CD4-positive, alpha-beta T cell (primary cell): ENCODE measurements around the gene ANTXR1. TPM values are rescaled to one million over a fixed set of nuclear protein-coding genes. Genes with fewer than 3 reads are reported as not detected.

Source experiments
- ATAC-seq: fragments of 200-7000 bp; cut with Tn5 transposase; one replicate; pipeline ENCODE4 v1.10.0; 2022; ENCODE audit warnings: mild to moderate bottlenecking; ENCODE audit not compliant: poor library complexity
- CTCF ChIA-PET: fragments of 350-600 bp; sonication (Branson Sonifier 250); formaldehyde crosslinking; loops from one replicate; lab custom pipeline; 2021; ENCODE audit warnings: antibody characterized with exemption, inconsistent platforms; lab: Charles Lee
- POLR2A ChIA-PET: fragments of 350-600 bp; sonication (Branson Sonifier 250); formaldehyde crosslinking; loops from one replicate; lab custom pipeline; 2021; ENCODE audit warnings: antibody characterized with exemption, inconsistent platforms; lab: Charles Lee
- DNase-seq, 14 experiments: peaks; one replicate each; pipeline ENCODE4 v3.0.0-alpha.2; 2013 to 2020; ENCODE audit warnings: mixed read lengths in 2 of 14
- H3K27ac ChIP-seq, 2 donors: one replicate each; pipeline versions ENCODE4 v1.5.1 to v1.7.0; 2013; ENCODE audit warnings: low read length in 2 of 2, low read depth in 1 of 2, mild to moderate bottlenecking in 1 of 2
- H3K27me3 ChIP-seq, 2 experiments: 1 replicate in 1 of 2; 2 replicates in 1 of 2; pipeline versions ENCODE4 v1.6.1 to v1.7.0; 2013; ENCODE audit warnings: low read length in 2 of 2, control low read depth in 1 of 2, mild to moderate bottlenecking in 1 of 2, moderate library complexity in 1 of 2; ENCODE audit not compliant: insufficient read depth in 2 of 2, control insufficient read depth in 1 of 2
- H3K36me3 ChIP-seq: one replicate; pipeline ENCODE4 v1.6.1; 2013; ENCODE audit warnings: low read length, control low read depth; ENCODE audit not compliant: insufficient read depth
- H3K4me1 ChIP-seq: one replicate; pipeline ENCODE4 v1.6.1; 2013; ENCODE audit warnings: low read length, control low read depth; ENCODE audit not compliant: insufficient read depth
- H3K4me3 ChIP-seq: one replicate; pipeline ENCODE4 v1.5.1; 2013; ENCODE audit warnings: mild to moderate bottlenecking, low read length, moderate library complexity
- H3K9me3 ChIP-seq, 2 experiments: 1 replicate in 1 of 2; 2 replicates in 1 of 2; pipeline versions ENCODE4 v1.6.1 to v1.7.0; 2013; ENCODE audit warnings: low read length in 2 of 2, mild to moderate bottlenecking in 2 of 2, control low read depth in 1 of 2, moderate library complexity in 1 of 2; ENCODE audit not compliant: control insufficient read depth in 1 of 2, insufficient read depth in 1 of 2
- H3K27ac Mint-ChIP-seq: one replicate; pipeline ENCODE4 v1.8.0; 2020; ENCODE audit warnings: mixed read lengths
- H3K27me3 Mint-ChIP-seq: one replicate; pipeline ENCODE4 v1.8.0; 2021; ENCODE audit warnings: mixed read lengths
- H3K36me3 Mint-ChIP-seq: one replicate; pipeline ENCODE4 v1.8.0; 2021; ENCODE audit warnings: low read depth, mixed read lengths
- H3K4me1 Mint-ChIP-seq: one replicate; pipeline ENCODE4 v1.8.0; 2021; ENCODE audit warnings: low read depth, mixed read lengths
- H3K4me3 Mint-ChIP-seq: one replicate; pipeline ENCODE4 v1.8.0; 2020; ENCODE audit warnings: mild to moderate bottlenecking, mixed read lengths
- H3K9me3 Mint-ChIP-seq: one replicate; pipeline ENCODE4 v1.8.0; 2020; ENCODE audit warnings: mixed read lengths
- CTCF ChIP-seq: fragments of 200-600 bp; IDR thresholded peaks from one replicate; pipeline ENCODE4 v1.8.0; 2022; ENCODE audit warnings: antibody characterized with exemption, mild to moderate bottlenecking
- intact Hi-C, 2 experiments: fragments of 100-400 bp; cut with DNase I in 1 of 2; cut with micrococcal nuclease in 1 of 2; formaldehyde crosslinking; loops; one replicate each; pipeline versions ENCODE4 v1.15.1 to v1.9.0; 2023 to 2025; cut with DNase I, micrococcal nuclease
- total RNA-seq, 174 experiments: library from RNA in 2 of 174; stranded (reverse) in 2 of 174; gene quantifications; one replicate each; pipeline ENCODE4 v1.2.3 and lab custom pipeline; 2021 to 2026

Gene ANTXR1
- total RNA-seq, 2 experiments from 2014 or later = not detected

GRCh38 chr2:69018678-69019095 lies 5.7 kb downstream of the ANTXR1 start:
- H3K27me3 Mint-ChIP-seq = peaks cover 72% of the 10 kb centered on the region
- no peak overlapping the region for H3K4me3 ChIP-seq
- peaks cover 7% of the 10 kb centered on the region for H3K4me1 ChIP-seq
- CTCF ChIA-PET = no interaction called here
- H3K9me3 Mint-ChIP-seq = no peaks in the 10 kb centered on the region
- H3K27ac Mint-ChIP-seq = no peak overlapping the region
- no peaks in the 10 kb centered on the region for H3K9me3 ChIP-seq
- no peaks in the 10 kb centered on the region for H3K36me3 Mint-ChIP-seq
- POLR2A ChIA-PET = no interaction called here
- TF ChIP-seq CTCF = no peak
- DNase-seq (no peak), ATAC-seq (no peak)
- intact Hi-C loops = no loop called here
- no peak overlapping the region for H3K4me3 Mint-ChIP-seq
- H3K27me3 ChIP-seq = peaks cover 37 to 51% of the 10 kb centered on the region in 2 experiments
- no peak overlapping the region for H3K27ac ChIP-seq
- peaks cover 7% of the 10 kb centered on the region for H3K4me1 Mint-ChIP-seq
- no peaks in the 10 kb centered on the region for H3K36me3 ChIP-seq

GRCh38 chr2:69020496-69021426 lies 7.8 kb downstream of the ANTXR1 start:
- ChIA-PET CTCF (no interaction called here), POLR2A (no interaction called here)
- DNase-seq (no peak), ATAC-seq (no peak)
- Mint-ChIP-seq H3K9me3 (no peaks in the 10 kb centered on the region), H3K27me3 (peaks cover 56% of the 10 kb centered on the region), H3K36me3 (no peaks in the 10 kb centered on the region), H3K4me1 (no peaks in the 10 kb centered on the region), H3K4me3 (no peak overlapping the region), H3K27ac (no peak overlapping the region)
- Histone ChIP-seq H3K4me3 (no peak overlapping the region), H3K27ac (no peak overlapping the region), H3K4me1 (no peaks in the 10 kb centered on the region), H3K9me3 (no peaks in the 10 kb centered on the region), H3K27me3 (peaks cover 25 to 32% of the 10 kb centered on the region in 2 experiments), H3K36me3 (no peaks in the 10 kb centered on the region)
- TF ChIP-seq CTCF = no peak
- intact Hi-C loops = no loop called here

- Mint-ChIP-seq H3K4me1 (no peaks in the 10 kb centered on the region), H3K27me3 (peaks cover 56% of the 10 kb centered on the region), H3K27ac (no peak overlapping the region), H3K36me3 (no peaks in the 10 kb centered on the region), H3K9me3 (no peaks in the 10 kb centered on the region), H3K4me3 (no peak overlapping the region)
- ChIA-PET POLR2A (no interaction called here), CTCF (no interaction called here)
- Histone ChIP-seq H3K27me3 (peaks cover 22 to 28% of the 10 kb centered on the region in 2 experiments), H3K36me3 (no peaks in the 10 kb centered on the region), H3K27ac (no peak overlapping the region), H3K4me1 (no peaks in the 10 kb centered on the region), H3K9me3 (no peaks in the 10 kb centered on the region), H3K4me3 (no peak overlapping the region)
- ATAC-seq = no peak
- no peak for DNase-seq
- no peak for TF ChIP-seq CTCF
- intact Hi-C loops = no loop called here
These were observed 8.7 kb downstream of the ANTXR1 start for GRCh38 chr2:69021727-69022126.
